Vagina (tissue), 1 donor: Measurements from ENCODE around the gene RIMS3. TPM values are rescaled to one million over a fixed set of nuclear protein-coding genes. Genes with fewer than 3 reads are reported as not detected.

ENCODE experiments used
- total RNA-seq: library from RNA; depleted of rRNA; stranded (reverse); fragments of >200 nt; gene quantifications from one replicate; pipeline ENCODE4 v1.2.3, GENCODE V29; 2016

The RIMS3 gene
- total RNA-seq, 1 donor from 2014 or later, result 4.7 TPM

Other genes starting within 250 kb of the RIMS3 start
- gene ZFP69B, start 215.2 kb downstream of the RIMS3 start, total RNA-seq, result 1.2 TPM
- gene ZFP69, start 188.4 kb downstream of the RIMS3 start, total RNA-seq, result 4.9 TPM
- 3.4 TPM for gene EXO5, start 156.9 kb downstream of the RIMS3 start, total RNA-seq
- gene ZNF684, start 134.0 kb downstream of the RIMS3 start, total RNA-seq, result 1.2 TPM
- gene NFYC, start 26.0 kb upstream of the RIMS3 start, total RNA-seq, result 61.6 TPM
- gene KCNQ4, start 118.1 kb upstream of the RIMS3 start, total RNA-seq, result 2.0 TPM
- gene CITED4, start 196.7 kb upstream of the RIMS3 start, total RNA-seq, result 16.5 TPM